Natural killer cell (primary cell): ENCODE results near the gene CDC27. TPM values are rescaled to one million over a fixed set of nuclear protein-coding genes. Genes with fewer than 3 reads are reported as not detected.

ENCODE experiments used
- ATAC-seq, 3 donors: fragments of 150-1000 bp in 2 of 3; fragments of 200-7000 bp in 1 of 3; cut with Tn5 transposase; 1 replicate in 1 of 3; 2 replicates in 2 of 3; pipeline ENCODE4 v1.10.0; 2021; ENCODE audit warnings: mild to moderate bottlenecking in 2 of 3, moderate library complexity in 2 of 3
- DNase-seq, 2 donors: peaks; one replicate each; pipeline versions ENCODE4 v3.0.0 to v3.0.0-alpha.2; 2013 to 2021; ENCODE audit warnings: mixed read lengths in 1 of 2
- H3K27ac ChIP-seq: one replicate; pipeline ENCODE4 v1.5.1; 2013; ENCODE audit warnings: mild to moderate bottlenecking, low read length
- H3K27me3 ChIP-seq: one replicate; pipeline ENCODE4 v1.6.1; 2013; ENCODE audit warnings: low read length; ENCODE audit not compliant: control insufficient read depth, insufficient read depth
- H3K36me3 ChIP-seq: one replicate; pipeline ENCODE4 v1.6.1; 2013; ENCODE audit warnings: low read length; ENCODE audit not compliant: control insufficient read depth, insufficient read depth
- H3K4me1 ChIP-seq: one replicate; pipeline ENCODE4 v1.6.1; 2013; ENCODE audit warnings: low read length; ENCODE audit not compliant: control insufficient read depth, insufficient read depth
- H3K4me3 ChIP-seq: one replicate; pipeline ENCODE4 v1.5.1; 2013; ENCODE audit warnings: low read length
- H3K9me3 ChIP-seq: one replicate; pipeline ENCODE4 v1.6.1; 2013; ENCODE audit warnings: low read length; ENCODE audit not compliant: control insufficient read depth, insufficient read depth
- H3K27ac Mint-ChIP-seq, 2 donors: one replicate each; pipeline ENCODE4 v1.8.0; 2022; ENCODE audit warnings: mild to moderate bottlenecking in 2 of 2, mixed read lengths in 2 of 2, moderate library complexity in 1 of 2
- H3K27me3 Mint-ChIP-seq, 2 donors: one replicate each; pipeline ENCODE4 v1.8.0; 2022; ENCODE audit warnings: low read depth in 2 of 2, mixed read lengths in 2 of 2
- H3K36me3 Mint-ChIP-seq: one replicate; pipeline ENCODE4 v1.8.0; 2022; ENCODE audit warnings: mixed read lengths
- H3K4me1 Mint-ChIP-seq, 2 donors: one replicate each; pipeline ENCODE4 v1.8.0; 2022; ENCODE audit warnings: mixed read lengths in 2 of 2
- H3K4me3 Mint-ChIP-seq: one replicate; pipeline ENCODE4 v1.8.0; 2022; ENCODE audit warnings: mild to moderate bottlenecking, moderate library complexity, mixed read lengths
- H3K9me3 Mint-ChIP-seq, 2 donors: one replicate each; pipeline ENCODE4 v1.8.0; 2022; ENCODE audit warnings: mixed read lengths in 2 of 2
- WGBS: methylation state at CpG from one replicate; pipeline ENCODE4 v1.1.7; 2013; ENCODE audit warnings: missing lambda C conversion rate; ENCODE audit not compliant: insufficient coverage; 5-methylcytosine and 5-hydroxymethylcytosine counted together
- intact Hi-C: fragments of 100-400 bp; cut with micrococcal nuclease; formaldehyde crosslinking; loops from one replicate; pipeline ENCODE4 v1.14.2; 2022
- total RNA-seq, 4 donors: library from RNA; stranded (reverse); fragments of 120-200 nt in 1 of 4; gene quantifications; one replicate each; pipeline versions ENCODE4 v1.2.3 to v1.2.4, GENCODE V29; 2013 to 2022
- TF ChIP-seq, protein P1 (sequence below): fragments of 200-600 bp; IDR thresholded peaks from one replicate; pipeline ENCODE4 v1.8.0; 2022; ENCODE audit warnings: antibody characterized with exemption

CDC27 gene
- total RNA-seq, 3 donors from 2014 or later (not counting 1 experiment from before 2014, with no cell fraction given) = 77.3 to 87.3 (median 78.8) TPM

DNA sequence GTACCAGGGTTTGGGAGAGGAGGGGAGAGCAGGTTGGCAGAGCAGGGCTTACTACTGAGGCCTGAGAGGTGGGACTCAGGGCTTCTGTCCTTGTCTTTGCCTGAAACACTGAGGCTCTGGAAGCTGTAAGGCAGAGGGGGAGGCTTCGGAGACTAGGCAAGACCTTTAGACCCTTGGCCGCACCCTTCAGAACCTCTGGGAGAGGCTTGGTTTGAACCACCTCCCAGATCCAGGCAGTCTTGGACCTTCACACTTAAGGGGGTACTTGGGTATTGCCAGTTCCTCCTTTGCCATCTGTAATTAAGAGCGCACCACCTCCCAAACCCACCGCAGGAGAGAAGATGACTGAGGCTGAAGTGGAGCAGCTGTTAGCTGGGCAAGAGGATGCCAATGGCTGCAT is 33.0 kb upstream of the CDC27 start:
- TF ChIP-seq, protein P1, sequence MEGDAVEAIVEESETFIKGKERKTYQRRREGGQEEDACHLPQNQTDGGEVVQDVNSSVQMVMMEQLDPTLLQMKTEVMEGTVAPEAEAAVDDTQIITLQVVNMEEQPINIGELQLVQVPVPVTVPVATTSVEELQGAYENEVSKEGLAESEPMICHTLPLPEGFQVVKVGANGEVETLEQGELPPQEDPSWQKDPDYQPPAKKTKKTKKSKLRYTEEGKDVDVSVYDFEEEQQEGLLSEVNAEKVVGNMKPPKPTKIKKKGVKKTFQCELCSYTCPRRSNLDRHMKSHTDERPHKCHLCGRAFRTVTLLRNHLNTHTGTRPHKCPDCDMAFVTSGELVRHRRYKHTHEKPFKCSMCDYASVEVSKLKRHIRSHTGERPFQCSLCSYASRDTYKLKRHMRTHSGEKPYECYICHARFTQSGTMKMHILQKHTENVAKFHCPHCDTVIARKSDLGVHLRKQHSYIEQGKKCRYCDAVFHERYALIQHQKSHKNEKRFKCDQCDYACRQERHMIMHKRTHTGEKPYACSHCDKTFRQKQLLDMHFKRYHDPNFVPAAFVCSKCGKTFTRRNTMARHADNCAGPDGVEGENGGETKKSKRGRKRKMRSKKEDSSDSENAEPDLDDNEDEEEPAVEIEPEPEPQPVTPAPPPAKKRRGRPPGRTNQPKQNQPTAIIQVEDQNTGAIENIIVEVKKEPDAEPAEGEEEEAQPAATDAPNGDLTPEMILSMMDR = no peak
- Mint-ChIP-seq H3K4me3 (no peak overlapping the region), H3K9me3 (no peaks in the 10 kb centered on the region), H3K4me1 (peaks cover 32 to 42% of the 10 kb centered on the region in 2 donors), H3K36me3 (no peaks in the 10 kb centered on the region), H3K27me3 (no peaks in the 10 kb centered on the region), H3K27ac (peak overlapping the region; percentile 51 to 87)
- 94% methylated on average over 4 of the region's 4 CpGs for WGBS
- Histone ChIP-seq H3K9me3 (no peaks in the 10 kb centered on the region), H3K4me3 (no peak overlapping the region), H3K4me1 (peaks cover 45% of the 10 kb centered on the region), H3K27me3 (no peaks in the 10 kb centered on the region), H3K27ac (no peak overlapping the region), H3K36me3 (no peaks in the 10 kb centered on the region)
- DNase-seq (no peak), ATAC-seq (no peak)
- intact Hi-C loops = no loop called here

DNA sequence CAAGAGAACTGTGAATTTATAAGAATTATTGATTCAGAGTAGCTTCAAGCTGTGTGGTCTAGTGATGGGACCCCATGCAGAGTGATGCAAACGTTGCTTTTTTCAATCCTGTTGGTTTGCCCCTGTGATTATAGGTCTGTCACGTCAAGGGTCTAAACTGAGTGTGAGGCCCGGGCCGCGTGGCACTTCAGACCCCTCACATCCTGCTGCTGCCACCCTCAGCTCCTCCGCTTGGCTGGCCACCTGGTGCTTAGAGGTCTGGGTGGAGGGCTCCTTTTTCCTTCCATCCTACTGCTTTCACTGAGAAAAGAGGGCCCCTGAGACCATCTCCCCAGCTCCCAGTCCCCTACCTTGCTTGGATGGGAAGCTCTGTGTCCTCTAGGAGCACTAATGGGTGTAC is 32.1 kb upstream of the CDC27 start:
- TF ChIP-seq, protein P1 = no peak
- no peaks in the 10 kb centered on the region for H3K36me3 Mint-ChIP-seq
- no peaks in the 10 kb centered on the region for H3K9me3 Mint-ChIP-seq
- DNase-seq (no peak), ATAC-seq (peak in 2 of 3 donors; percentile 0 to 2)
- no peak overlapping the region for H3K4me3 Mint-ChIP-seq
- peaks cover 52% of the 10 kb centered on the region for H3K4me1 ChIP-seq
- H3K27me3 ChIP-seq = no peaks in the 10 kb centered on the region
- no peaks in the 10 kb centered on the region for H3K27me3 Mint-ChIP-seq
- 28% methylated on average over 6 of the region's 6 CpGs for WGBS
- no peaks in the 10 kb centered on the region for H3K36me3 ChIP-seq
- no peak overlapping the region for H3K4me3 ChIP-seq
- H3K9me3 ChIP-seq = no peaks in the 10 kb centered on the region
- peak overlapping the region; percentile 42 for H3K27ac ChIP-seq
- intact Hi-C loops = no loop called here
- peak overlapping the region; percentile 83 to 87 for H3K27ac Mint-ChIP-seq
- peaks cover 32 to 42% of the 10 kb centered on the region in 2 donors for H3K4me1 Mint-ChIP-seq

DNA sequence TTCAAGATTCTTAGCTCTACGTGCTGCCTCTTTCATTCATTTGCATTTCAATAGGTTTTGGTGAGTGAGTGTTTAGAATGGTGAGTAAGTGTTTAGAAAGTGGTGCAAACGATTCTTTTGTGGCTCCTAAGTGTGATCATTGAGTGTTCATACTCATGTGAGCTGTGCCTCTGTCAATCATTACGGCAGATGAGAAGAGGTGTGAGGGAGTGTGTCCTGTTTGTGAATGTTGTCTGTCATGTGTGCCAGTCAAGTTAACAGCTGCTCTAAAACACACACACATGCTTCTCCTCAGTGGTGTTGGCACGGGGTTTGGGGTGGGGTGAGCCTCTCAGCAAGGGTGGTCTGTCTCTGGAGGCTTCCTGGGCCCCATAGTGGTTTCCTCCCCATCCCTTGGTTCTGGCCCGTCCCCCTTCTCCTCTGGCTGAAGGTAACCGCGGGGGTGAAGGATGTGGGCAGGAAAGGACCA is 31.5 kb upstream of the CDC27 start:
- no peaks in the 10 kb centered on the region for H3K36me3 ChIP-seq
- H3K4me3 ChIP-seq = no peak overlapping the region
- no peaks in the 10 kb centered on the region for H3K27me3 ChIP-seq
- TF ChIP-seq, protein P1 = no peak
- Mint-ChIP-seq H3K9me3 (no peaks in the 10 kb centered on the region), H3K4me1 (peaks cover 32 to 42% of the 10 kb centered on the region in 2 donors), H3K4me3 (peak overlapping the region; percentile 81), H3K36me3 (no peaks in the 10 kb centered on the region), H3K27me3 (no peaks in the 10 kb centered on the region), H3K27ac (peak overlapping the region; percentile 83 to 87)
- peak; percentile 49 to 67 for DNase-seq
- peak; percentile 83 to 87 (median 86) for ATAC-seq
- H3K9me3 ChIP-seq = no peaks in the 10 kb centered on the region
- peaks cover 52% of the 10 kb centered on the region for H3K4me1 ChIP-seq
- peak overlapping the region; percentile 42 for H3K27ac ChIP-seq
- 3% methylated on average over 4 of the region's 7 CpGs for WGBS
- intact Hi-C loops = loop anchor here (1.0 kb wide), 1 partner anchor 16 kb away; no protein-coding TSS in a partner anchor
